Fibroblast of the aortic adventitia (primary cell): ENCODE measurements around the gene UNC13D. TPM values are rescaled to one million over a fixed set of nuclear protein-coding genes. Genes with fewer than 3 reads are reported as not detected.

Experiments
- DNase-seq: peaks from one replicate; pipeline ENCODE4 v3.0.0-alpha.2; 2010; ENCODE audit warnings: low read depth
- H3K4me3 ChIP-seq: 2 replicates; pipeline ENCODE4 v1.5.1; 2011; ENCODE audit warnings: low read depth, mild to moderate bottlenecking, control low read depth, low read length, moderate library complexity
- total RNA-seq: library from RNA; depleted of rRNA; stranded (reverse); fragments of >200 nt; gene quantifications from 2 replicates; pipeline ENCODE4 v1.2.3, GENCODE V29; 2012; ENCODE audit warnings: low replicate concordance
- TF ChIP-seq, protein P1 (sequence below): IDR thresholded peaks from 2 replicates; pipeline ENCODE4 v1.5.1; 2011; ENCODE audit warnings: mild to moderate bottlenecking, low read length, control low read depth, inconsistent platforms; ENCODE audit not compliant: insufficient read depth

UNC13D gene
- total RNA-seq, 1 donor: 0.54 TPM

DNA sequence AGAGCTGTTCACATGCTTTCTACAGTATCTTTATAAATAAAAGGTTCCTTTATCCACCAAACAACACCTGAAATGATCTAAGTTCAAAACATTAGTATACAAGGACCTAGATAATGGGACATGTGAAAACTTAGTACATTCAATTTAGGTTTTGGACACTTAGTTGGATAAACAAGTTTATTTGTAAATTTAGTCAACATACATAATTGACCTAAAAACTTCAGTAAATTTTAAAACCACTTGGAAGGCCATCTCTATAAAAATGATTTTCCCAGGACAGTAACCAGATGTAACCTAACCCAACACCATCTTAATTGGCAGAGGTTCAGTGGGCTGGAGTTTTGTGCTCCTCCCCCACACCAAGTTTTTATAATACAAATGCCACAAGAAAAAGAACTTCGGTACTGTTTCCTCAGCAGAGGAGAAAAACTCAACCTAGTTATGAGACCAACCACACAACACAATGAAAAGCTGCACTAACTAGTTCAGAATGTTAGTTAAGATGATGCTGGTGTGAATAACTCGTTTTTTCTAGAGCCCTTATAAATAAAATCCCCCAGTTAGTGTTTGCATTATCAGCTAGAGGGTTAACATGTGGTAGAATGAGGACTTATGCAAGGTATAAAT is 66.8 kb downstream of the UNC13D start:
- DNase-seq: peak; percentile 53
- TF ChIP-seq, protein P1, sequence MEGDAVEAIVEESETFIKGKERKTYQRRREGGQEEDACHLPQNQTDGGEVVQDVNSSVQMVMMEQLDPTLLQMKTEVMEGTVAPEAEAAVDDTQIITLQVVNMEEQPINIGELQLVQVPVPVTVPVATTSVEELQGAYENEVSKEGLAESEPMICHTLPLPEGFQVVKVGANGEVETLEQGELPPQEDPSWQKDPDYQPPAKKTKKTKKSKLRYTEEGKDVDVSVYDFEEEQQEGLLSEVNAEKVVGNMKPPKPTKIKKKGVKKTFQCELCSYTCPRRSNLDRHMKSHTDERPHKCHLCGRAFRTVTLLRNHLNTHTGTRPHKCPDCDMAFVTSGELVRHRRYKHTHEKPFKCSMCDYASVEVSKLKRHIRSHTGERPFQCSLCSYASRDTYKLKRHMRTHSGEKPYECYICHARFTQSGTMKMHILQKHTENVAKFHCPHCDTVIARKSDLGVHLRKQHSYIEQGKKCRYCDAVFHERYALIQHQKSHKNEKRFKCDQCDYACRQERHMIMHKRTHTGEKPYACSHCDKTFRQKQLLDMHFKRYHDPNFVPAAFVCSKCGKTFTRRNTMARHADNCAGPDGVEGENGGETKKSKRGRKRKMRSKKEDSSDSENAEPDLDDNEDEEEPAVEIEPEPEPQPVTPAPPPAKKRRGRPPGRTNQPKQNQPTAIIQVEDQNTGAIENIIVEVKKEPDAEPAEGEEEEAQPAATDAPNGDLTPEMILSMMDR: no peak
- peak overlapping the region; percentile 93 for H3K4me3 ChIP-seq

Other genes with a start within 250 kb of the UNC13D start
- gene SMIM5, start 211.0 kb downstream of the UNC13D start, total RNA-seq: not detected in 2 replicates
- 17.6 and 22.2 TPM in 2 replicates for gene RECQL5, start 177.2 kb downstream of the UNC13D start, total RNA-seq
- gene SAP30BP, start 177.1 kb downstream of the UNC13D start, total RNA-seq: 45.8 and 93.8 TPM in 2 replicates
- 0.09 and 0.16 TPM in 2 replicates for gene ITGB4, start 122.9 kb downstream of the UNC13D start, total RNA-seq
- 20.6 and 35.9 TPM in 2 replicates for gene GALK1, start 79.2 kb downstream of the UNC13D start, total RNA-seq
- 18.0 and 30.2 TPM in 2 replicates for gene UNK, start 59.6 kb downstream of the UNC13D start, total RNA-seq
- 23.3 and 24.1 TPM in 2 replicates for gene WBP2, start 10.9 kb upstream of the UNC13D start, total RNA-seq
- gene TRIM47, start 34.2 kb upstream of the UNC13D start, total RNA-seq: 14.9 and 20.9 TPM in 2 replicates
- gene TRIM65, start 52.5 kb upstream of the UNC13D start, total RNA-seq: 7.7 and 11.4 TPM in 2 replicates
- 27.0 and 39.2 TPM in 2 replicates for gene MRPL38, start 60.5 kb upstream of the UNC13D start, total RNA-seq
- gene FBF1, start 96.6 kb upstream of the UNC13D start, total RNA-seq: 14.1 and 21.1 TPM in 2 replicates
- 47.0 and 61.5 TPM in 2 replicates for gene ACOX1, start 134.8 kb upstream of the UNC13D start, total RNA-seq
- 16.0 and 18.3 TPM in 2 replicates for gene TEN1, start 134.8 kb upstream of the UNC13D start, total RNA-seq
- 1.1 TPM in 1 of 2 replicates, not detected in the other for gene CDK3, start 156.5 kb upstream of the UNC13D start, total RNA-seq
- gene EVPL, start 182.9 kb upstream of the UNC13D start, total RNA-seq: not detected in 2 replicates
- gene SRP68, start 228.1 kb upstream of the UNC13D start, total RNA-seq: 17.3 and 32.3 TPM in 2 replicates
- not detected in 2 replicates for gene GALR2, start 230.4 kb upstream of the UNC13D start, total RNA-seq
- not detected in 2 replicates for gene ZACN, start 234.8 kb upstream of the UNC13D start, total RNA-seq